Measurements from ENCODE around the gene SULT2B1.

DNA sequence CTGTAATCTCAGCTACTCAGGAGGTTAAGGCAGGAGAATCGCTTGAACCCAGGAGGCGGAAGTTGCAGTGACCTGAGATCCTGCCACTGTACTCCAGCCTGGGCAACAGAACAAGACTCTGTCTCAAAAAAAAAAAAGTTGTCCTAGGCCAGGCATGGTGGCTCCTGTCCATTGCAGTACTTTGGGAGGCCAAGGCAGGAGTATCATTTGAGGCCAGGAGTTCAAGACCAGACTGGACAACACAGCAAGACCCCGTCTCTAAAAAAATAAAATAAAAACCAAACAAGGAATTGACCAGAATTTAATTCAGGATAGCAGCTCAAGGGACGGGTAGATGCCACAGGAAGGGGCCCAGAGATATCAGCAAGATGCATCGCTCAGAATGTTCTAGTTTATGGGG, 4.9 kb downstream of the SULT2B1 start:
- no peak for TF ChIP-seq EP300 (IDR thresholded peaks at IDR 0.05)
- TF ChIP-seq, protein P1, sequence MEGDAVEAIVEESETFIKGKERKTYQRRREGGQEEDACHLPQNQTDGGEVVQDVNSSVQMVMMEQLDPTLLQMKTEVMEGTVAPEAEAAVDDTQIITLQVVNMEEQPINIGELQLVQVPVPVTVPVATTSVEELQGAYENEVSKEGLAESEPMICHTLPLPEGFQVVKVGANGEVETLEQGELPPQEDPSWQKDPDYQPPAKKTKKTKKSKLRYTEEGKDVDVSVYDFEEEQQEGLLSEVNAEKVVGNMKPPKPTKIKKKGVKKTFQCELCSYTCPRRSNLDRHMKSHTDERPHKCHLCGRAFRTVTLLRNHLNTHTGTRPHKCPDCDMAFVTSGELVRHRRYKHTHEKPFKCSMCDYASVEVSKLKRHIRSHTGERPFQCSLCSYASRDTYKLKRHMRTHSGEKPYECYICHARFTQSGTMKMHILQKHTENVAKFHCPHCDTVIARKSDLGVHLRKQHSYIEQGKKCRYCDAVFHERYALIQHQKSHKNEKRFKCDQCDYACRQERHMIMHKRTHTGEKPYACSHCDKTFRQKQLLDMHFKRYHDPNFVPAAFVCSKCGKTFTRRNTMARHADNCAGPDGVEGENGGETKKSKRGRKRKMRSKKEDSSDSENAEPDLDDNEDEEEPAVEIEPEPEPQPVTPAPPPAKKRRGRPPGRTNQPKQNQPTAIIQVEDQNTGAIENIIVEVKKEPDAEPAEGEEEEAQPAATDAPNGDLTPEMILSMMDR (IDR thresholded peaks at IDR 0.05), result no peak
- no peak for TF ChIP-seq POLR2A (IDR thresholded peaks at IDR 0.05; ENCODE audit: low read depth)

Measured in esophagus muscularis mucosa (tissue), 4 donors.